ENCODE measurements around the gene VAV3.
A peak's percentile ranks its signal among the peaks of the same experiment; 100 is the strongest.

Gene VAV3

DNA sequence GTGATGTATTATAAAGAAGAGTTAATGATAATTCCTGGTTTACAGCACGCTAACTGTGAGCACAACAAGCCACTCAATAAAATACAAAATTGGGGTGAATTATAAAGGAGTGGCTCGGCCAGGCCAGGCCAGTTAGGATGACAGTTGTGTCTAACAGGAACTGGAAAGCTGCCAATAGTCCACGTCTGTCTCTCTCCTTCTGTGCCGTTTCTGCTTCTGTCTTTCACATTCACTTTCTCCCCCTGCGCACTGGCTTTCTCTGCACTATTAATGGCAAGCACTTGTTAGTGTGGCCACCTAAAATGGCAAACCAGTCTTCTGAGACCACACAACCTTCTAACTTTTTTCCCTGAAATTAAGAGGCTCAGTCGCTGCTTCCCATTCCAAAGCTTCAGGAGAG, 429.9 kb downstream of the VAV3 start:
- no peak for DNase-seq (ENCODE audit: low read depth)

- DNase-seq (ENCODE audit: low read depth), result no peak
These were observed 430.3 kb downstream of the VAV3 start for GRCh38 chr1:107534632-107535031.

- no peak for DNase-seq (ENCODE audit: low read depth)
These were observed 431.5 kb downstream of the VAV3 start for GRCh38 chr1:107533436-107533835.

GRCh38 chr1:107532318-107532717, 432.7 kb downstream of the VAV3 start:
- no peak for DNase-seq (ENCODE audit: low read depth)

- no peak for DNase-seq (ENCODE audit: low read depth)
These were observed 433.7 kb downstream of the VAV3 start for GRCh38 chr1:107531065-107531908.

DNA sequence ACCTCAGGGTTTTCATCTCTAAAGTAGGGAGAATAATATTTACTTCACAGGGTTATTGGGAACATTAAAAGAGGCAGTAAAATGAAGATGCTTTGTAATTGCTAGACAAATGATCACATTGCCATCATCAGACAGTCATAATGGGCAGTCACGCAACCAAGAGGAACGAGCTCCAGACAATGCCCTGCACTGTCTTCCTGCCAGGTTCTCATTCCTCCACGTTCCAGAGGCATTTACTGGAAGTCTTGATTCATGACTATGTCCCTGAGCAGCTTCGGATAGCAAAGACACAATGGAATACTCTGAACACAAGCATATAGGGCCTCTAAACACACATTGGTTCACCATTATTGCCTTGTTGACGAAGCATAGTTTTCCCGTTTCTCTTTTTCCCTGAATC, 434.4 kb downstream of the VAV3 start:
- no peak for DNase-seq (ENCODE audit: low read depth)

GRCh38 chr1:107529511-107530149, 435.4 kb downstream of the VAV3 start:
- peak; percentile 24 for DNase-seq (ENCODE audit: low read depth)

GRCh38 chr1:107526524-107527198, 438.3 kb downstream of the VAV3 start:
- DNase-seq (ENCODE audit: low read depth), result no peak

DNA sequence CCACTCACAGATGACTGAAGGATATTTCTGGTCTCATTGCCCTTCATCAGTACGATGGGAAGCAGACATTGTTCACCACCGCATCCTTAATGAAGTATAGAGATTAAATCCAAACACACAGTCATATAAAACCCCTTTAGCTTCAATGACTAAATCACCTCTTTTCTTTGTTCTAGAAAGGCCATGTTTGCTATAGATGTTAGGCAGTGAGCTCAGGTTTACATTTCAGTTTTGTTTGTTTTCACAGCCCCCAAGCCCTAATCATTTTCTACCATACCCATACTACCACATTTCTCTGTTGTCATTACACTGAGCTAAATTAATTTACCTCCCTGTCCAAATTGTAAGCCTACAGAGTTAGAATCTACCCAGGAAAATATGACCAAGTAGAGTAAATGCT, 439.0 kb downstream of the VAV3 start:
- DNase-seq (ENCODE audit: low read depth), result no peak

DNA sequence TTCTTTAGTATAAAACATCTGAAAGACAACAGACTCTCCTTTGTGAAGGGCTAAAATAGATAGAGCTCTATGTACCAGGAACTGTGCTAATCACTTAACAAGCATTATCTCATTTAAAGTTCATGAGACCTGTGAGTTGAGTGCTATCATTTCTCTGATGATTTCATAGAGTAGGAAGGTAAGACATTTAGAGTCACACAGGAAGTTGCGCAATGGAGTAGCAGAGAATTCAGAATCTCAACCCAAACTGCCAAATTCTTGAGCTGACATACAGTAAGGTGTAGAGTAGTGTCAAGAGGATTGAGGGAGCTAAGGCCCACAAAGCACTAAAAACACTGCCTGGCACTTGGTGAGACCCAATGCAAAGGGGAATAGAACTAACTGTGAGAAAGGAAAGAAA, 439.8 kb downstream of the VAV3 start:
- no peak for DNase-seq (ENCODE audit: low read depth)

DNA sequence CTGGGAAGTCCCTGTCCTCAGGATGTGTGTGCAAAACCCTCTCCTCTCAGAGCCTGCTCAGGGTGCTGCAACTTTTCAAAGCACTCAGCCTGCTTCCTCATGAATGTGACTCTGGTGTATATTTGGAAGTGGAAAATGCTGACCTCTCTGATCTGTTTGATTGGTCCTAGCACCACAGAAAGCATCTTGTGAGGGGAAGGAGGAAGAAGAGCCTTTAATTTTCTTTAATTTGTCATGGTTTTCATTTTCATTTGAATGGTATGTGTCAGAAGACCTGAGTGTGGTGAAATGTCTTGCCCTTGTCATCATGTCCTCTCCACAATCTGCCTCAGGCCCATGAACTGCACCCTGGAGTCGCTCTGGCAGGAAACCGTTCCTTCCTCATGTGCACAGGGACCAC, 440.7 kb downstream of the VAV3 start:
- no peak for DNase-seq (ENCODE audit: low read depth)

DNA sequence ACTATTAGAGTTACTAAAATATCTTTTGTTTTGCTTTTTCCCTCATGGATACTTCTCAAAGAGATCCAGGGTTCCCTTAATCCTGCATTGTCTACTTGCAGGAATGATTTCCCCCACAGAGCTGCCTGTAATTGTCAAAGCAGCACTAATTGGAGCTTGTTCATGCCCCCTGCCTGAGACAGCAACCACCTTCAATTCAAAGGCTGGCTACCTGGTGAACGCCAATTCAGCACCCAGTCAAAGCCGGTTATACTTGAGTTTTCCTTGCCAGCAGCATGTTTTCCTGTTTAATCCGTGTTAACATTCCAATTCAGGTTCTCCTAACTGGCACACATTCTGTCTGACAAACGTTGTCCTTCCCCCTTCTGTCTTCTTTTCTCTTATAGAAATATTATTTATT, 441.2 kb downstream of the VAV3 start:
- no peak for DNase-seq (ENCODE audit: low read depth)

GRCh38 chr1:107523061-107523460, 441.9 kb downstream of the VAV3 start:
- DNase-seq (ENCODE audit: low read depth), result no peak
